VCaP (cell line): Measurements from ENCODE around the gene GEMIN4.
"Not testable (repeated sequence)": the region's sequence is repeated elsewhere in the genome, so short reads cannot be mapped to it uniquely, and the experiment has no call there.

Source experiments
- H3K27ac ChIP-seq: fragments of 450-650 bp; 2 replicates; pipeline ENCODE4 v1.5.1; 2017
- CTCF ChIP-seq: fragments of 450-650 bp; conservative IDR thresholded peaks from 2 replicates; pipeline ENCODE4 v1.5.1; 2017; ENCODE audit warnings: mild to moderate bottlenecking, moderate library complexity

The GEMIN4 gene

GRCh38 chr17:773467-774312 is 21.6 kb upstream of the GEMIN4 start:
- no peak overlapping the region for H3K27ac ChIP-seq
- no peak for TF ChIP-seq CTCF

GRCh38 chr17:773016-773415 is 21.0 kb upstream of the GEMIN4 start:
- TF ChIP-seq CTCF = no peak
- H3K27ac ChIP-seq = no peak overlapping the region

GRCh38 chr17:767076-767475 is 15.0 kb upstream of the GEMIN4 start:
- no peak overlapping the region for H3K27ac ChIP-seq
- TF ChIP-seq CTCF = no peak

- peak overlapping the region; percentile 82 for H3K27ac ChIP-seq
- no peak for TF ChIP-seq CTCF
These were observed 8.3 kb upstream of the GEMIN4 start for GRCh38 chr17:760371-760770.

GRCh38 chr17:759964-760363 is 7.9 kb upstream of the GEMIN4 start:
- peak overlapping the region; percentile 82 for H3K27ac ChIP-seq
- TF ChIP-seq CTCF = no peak

- not testable (repeated sequence) for H3K27ac ChIP-seq
These were observed 4.0 kb upstream of the GEMIN4 start for GRCh38 chr17:756010-756567.

- not testable (repeated sequence) for H3K27ac ChIP-seq
These were observed 3.4 kb upstream of the GEMIN4 start for GRCh38 chr17:755319-755961.

- H3K27ac ChIP-seq = no peak overlapping the region
- TF ChIP-seq CTCF = no peak
These were observed 1.4 kb upstream of the GEMIN4 start for GRCh38 chr17:753418-753817.
